Right lung (tissue), 5 donors: ENCODE results near the gene GPR25. TPM values are rescaled to one million over a fixed set of nuclear protein-coding genes. Genes with fewer than 3 reads are reported as not detected.
"Not testable (repeated sequence)": the region's sequence is repeated elsewhere in the genome, so short reads cannot be mapped to it uniquely, and the experiment has no call there.

ENCODE experiments used
- DNase-seq, 2 donors: peaks; one replicate each; pipeline ENCODE4 v3.0.0-alpha.2; 2013
- polyA plus RNA-seq, 5 donors: library from polyadenylated mRNA; unstranded; fragments of 120-200 nt; gene quantifications; one replicate each; pipeline versions ENCODE4 v1.2.1 to v1.2.3, GENCODE V29; 2013; ENCODE audit warnings: inconsistent platforms in 1 of 5, low replicate concordance in 1 of 5; ENCODE audit not compliant: insufficient read length in 5 of 5, insufficient read depth in 1 of 5

Gene GPR25
- polyA plus RNA-seq, 5 donors: not detected

GRCh38 chr1:200911936-200912335, 39.2 kb downstream of the GPR25 start:
- not testable (repeated sequence) for DNase-seq

- DNase-seq: no peak
Observed at GRCh38 chr1:200912737-200913407, 40.1 kb downstream of the GPR25 start.

- no peak for DNase-seq
Observed at GRCh38 chr1:200916152-200916551, 43.4 kb downstream of the GPR25 start.

- DNase-seq: no peak
Observed at GRCh38 chr1:200916681-200917080, 43.9 kb downstream of the GPR25 start.

GRCh38 chr1:200917291-200917817, 44.6 kb downstream of the GPR25 start:
- no peak for DNase-seq

- no peak for DNase-seq
Observed at GRCh38 chr1:200918006-200918405, 45.2 kb downstream of the GPR25 start.

GRCh38 chr1:200919386-200919785, 46.6 kb downstream of the GPR25 start:
- DNase-seq: no peak

GRCh38 chr1:200921571-200922110, 48.9 kb downstream of the GPR25 start:
- no peak for DNase-seq

- no peak for DNase-seq
Observed at GRCh38 chr1:200922406-200922805, 49.6 kb downstream of the GPR25 start.

- DNase-seq: no peak
Observed at GRCh38 chr1:200923601-200924000, 50.8 kb downstream of the GPR25 start.

Other genes with a start within 250 kb of the GPR25 start
- 10 to 100 TPM; 24.8 to 39.2 (median 32.1) TPM for gene DDX59, start 203.1 kb upstream of the GPR25 start, polyA plus RNA-seq
- 10 to 100 TPM; 31.2 to 59.7 (median 50.9) TPM for gene CAMSAP2, start 134.1 kb upstream of the GPR25 start, polyA plus RNA-seq
- 10 to 100 TPM; 16.8 to 25.7 (median 20.8) TPM for gene INAVA, start 21.9 kb downstream of the GPR25 start, polyA plus RNA-seq
- 10 to 100 TPM in 2 of 5 donors, 1 to 10 TPM in 3; 6.8 to 13.8 (median 9.8) TPM for gene KIF21B, start 150.7 kb downstream of the GPR25 start, polyA plus RNA-seq
- 1 to 10 TPM in 1 of 5 donors, under 1 TPM in 4; 0.08 to 2.2 (median 0.14) TPM for gene CACNA1S, start 239.4 kb downstream of the GPR25 start, polyA plus RNA-seq